HEK293T (cell line): Measurements from ENCODE around the gene TMEM144.
"Not testable (repeated sequence)": the region's sequence is repeated elsewhere in the genome, so short reads cannot be mapped to it uniquely, and the experiment has no call there.

Experiments
- ELF4 ChIP-seq: fragments of 450-650 bp; IDR thresholded peaks from 2 replicates; pipeline ENCODE4 v1.6.1; 2017; ENCODE audit warnings: antibody characterized with exemption
- HDGF ChIP-seq: fragments of 450-650 bp; IDR thresholded peaks from 2 replicates; pipeline ENCODE4 v1.6.1; 2017; ENCODE audit warnings: antibody characterized with exemption, borderline replicate concordance
- SP1 ChIP-seq: fragments of 450-650 bp; IDR thresholded peaks from 2 replicates; pipeline ENCODE4 v1.6.1; 2017

- TF ChIP-seq SP1, ELF4, HDGF: not testable (repeated sequence)
These were observed 14.7 kb downstream of the TMEM144 start for GRCh38 chr4:158224999-158225398.
